ENCODE data around the gene MESP2.

DNA sequence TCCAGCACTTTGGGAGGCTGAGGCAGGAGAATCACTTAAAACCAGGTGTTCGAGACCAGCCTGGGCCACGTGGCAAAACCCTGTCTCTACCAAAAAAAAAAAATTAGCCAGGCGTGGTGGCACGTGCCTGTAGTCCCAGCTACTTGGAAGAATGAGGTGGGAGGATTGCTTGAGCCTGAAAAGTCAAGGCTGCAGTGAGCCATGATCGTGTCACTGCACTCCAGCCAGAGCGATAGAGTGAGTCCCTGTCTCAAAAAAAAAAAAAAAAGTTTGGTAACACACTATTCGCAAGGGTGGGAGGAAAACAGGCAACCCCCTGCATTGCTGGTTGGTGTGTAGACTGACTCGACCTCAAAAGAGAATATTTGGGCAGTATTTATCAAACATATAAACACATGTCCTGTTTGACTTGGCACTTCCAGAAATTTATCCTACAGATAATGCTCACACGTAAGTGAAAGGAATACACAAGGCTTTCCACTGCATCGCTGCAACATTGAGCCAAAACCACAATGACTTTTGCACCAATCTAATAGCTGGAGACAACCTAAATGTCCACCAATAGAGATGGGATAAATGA, 41.7 kb downstream of the MESP2 start:
- TF ChIP-seq, protein P1, sequence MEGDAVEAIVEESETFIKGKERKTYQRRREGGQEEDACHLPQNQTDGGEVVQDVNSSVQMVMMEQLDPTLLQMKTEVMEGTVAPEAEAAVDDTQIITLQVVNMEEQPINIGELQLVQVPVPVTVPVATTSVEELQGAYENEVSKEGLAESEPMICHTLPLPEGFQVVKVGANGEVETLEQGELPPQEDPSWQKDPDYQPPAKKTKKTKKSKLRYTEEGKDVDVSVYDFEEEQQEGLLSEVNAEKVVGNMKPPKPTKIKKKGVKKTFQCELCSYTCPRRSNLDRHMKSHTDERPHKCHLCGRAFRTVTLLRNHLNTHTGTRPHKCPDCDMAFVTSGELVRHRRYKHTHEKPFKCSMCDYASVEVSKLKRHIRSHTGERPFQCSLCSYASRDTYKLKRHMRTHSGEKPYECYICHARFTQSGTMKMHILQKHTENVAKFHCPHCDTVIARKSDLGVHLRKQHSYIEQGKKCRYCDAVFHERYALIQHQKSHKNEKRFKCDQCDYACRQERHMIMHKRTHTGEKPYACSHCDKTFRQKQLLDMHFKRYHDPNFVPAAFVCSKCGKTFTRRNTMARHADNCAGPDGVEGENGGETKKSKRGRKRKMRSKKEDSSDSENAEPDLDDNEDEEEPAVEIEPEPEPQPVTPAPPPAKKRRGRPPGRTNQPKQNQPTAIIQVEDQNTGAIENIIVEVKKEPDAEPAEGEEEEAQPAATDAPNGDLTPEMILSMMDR (IDR thresholded peaks at IDR 0.05; ENCODE audit: low read depth, low read length, missing input control) = no peak
- no peak for TF ChIP-seq RXRA (IDR thresholded peaks at IDR 0.05)
- TF ChIP-seq, protein P2, sequence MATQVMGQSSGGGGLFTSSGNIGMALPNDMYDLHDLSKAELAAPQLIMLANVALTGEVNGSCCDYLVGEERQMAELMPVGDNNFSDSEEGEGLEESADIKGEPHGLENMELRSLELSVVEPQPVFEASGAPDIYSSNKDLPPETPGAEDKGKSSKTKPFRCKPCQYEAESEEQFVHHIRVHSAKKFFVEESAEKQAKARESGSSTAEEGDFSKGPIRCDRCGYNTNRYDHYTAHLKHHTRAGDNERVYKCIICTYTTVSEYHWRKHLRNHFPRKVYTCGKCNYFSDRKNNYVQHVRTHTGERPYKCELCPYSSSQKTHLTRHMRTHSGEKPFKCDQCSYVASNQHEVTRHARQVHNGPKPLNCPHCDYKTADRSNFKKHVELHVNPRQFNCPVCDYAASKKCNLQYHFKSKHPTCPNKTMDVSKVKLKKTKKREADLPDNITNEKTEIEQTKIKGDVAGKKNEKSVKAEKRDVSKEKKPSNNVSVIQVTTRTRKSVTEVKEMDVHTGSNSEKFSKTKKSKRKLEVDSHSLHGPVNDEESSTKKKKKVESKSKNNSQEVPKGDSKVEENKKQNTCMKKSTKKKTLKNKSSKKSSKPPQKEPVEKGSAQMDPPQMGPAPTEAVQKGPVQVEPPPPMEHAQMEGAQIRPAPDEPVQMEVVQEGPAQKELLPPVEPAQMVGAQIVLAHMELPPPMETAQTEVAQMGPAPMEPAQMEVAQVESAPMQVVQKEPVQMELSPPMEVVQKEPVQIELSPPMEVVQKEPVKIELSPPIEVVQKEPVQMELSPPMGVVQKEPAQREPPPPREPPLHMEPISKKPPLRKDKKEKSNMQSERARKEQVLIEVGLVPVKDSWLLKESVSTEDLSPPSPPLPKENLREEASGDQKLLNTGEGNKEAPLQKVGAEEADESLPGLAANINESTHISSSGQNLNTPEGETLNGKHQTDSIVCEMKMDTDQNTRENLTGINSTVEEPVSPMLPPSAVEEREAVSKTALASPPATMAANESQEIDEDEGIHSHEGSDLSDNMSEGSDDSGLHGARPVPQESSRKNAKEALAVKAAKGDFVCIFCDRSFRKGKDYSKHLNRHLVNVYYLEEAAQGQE (IDR thresholded peaks at IDR 0.05) = no peak
- no peak for TF ChIP-seq EGR1 (IDR thresholded peaks at IDR 0.05; ENCODE audit: low read depth in 2 of 2)
- no peak for TF ChIP-seq NR2F2 (IDR thresholded peaks at IDR 0.05)
- no peak for TF ChIP-seq RAD21 (IDR thresholded peaks at IDR 0.05)
- TF ChIP-seq SP1 (IDR thresholded peaks at IDR 0.05) = no peak
- TF ChIP-seq MAX (IDR thresholded peaks at IDR 0.05) = no peak
- no peak for TF ChIP-seq JUND (IDR thresholded peaks at IDR 0.05)
- no peak for TF ChIP-seq TAF1 (conservative IDR thresholded peaks at IDR 0.05)
- TF ChIP-seq GABPA (IDR thresholded peaks at IDR 0.05 in 1 of 2, conservative IDR thresholded peaks at IDR 0.05 in 1 of 2) = no peak
- TF ChIP-seq YY1 (IDR thresholded peaks at IDR 0.05) = no peak
- no peak for TF ChIP-seq FOXA1 (IDR thresholded peaks at IDR 0.05)
- TF ChIP-seq ATF3 (IDR thresholded peaks at IDR 0.05) = no peak

Measured in liver (tissue), 3 donors.